ENCODE measurements around the gene CP. TPM values are rescaled to one million over a fixed set of nuclear protein-coding genes. Genes with fewer than 3 reads are reported as not detected.
A peak's percentile ranks its signal among the peaks of the same experiment; 100 is the strongest.

CP gene
- total and polyA plus RNA-seq, 12 donors, result 1.3 to 22.7 (median 3.5) TPM

GRCh38 chr3:149174901-149175300 lies 46.7 kb downstream of the CP start:
- WGBS, 2 donors, result 83 to 87% methylated on average over 3 of the region's 3 CpGs
- ATAC-seq, result no peak
- Histone ChIP-seq H3K27ac (no peak overlapping the region), H3K36me3 (peaks cover 0 to 77% (median 37%) of the 10 kb centered on the region in 9 donors), H3K27me3 (no peaks in the 10 kb centered on the region), H3K4me3 (no peak overlapping the region), H3K4me1 (peaks cover 0 to 15% (median 11%) of the 10 kb centered on the region in 9 donors), H3K9me3 (peaks cover 0 to 12% (median 0%) of the 10 kb centered on the region in 11 donors)
- intact Hi-C loops (cut with DNase I), result no loop called here
- TF ChIP-seq CTCF (IDR thresholded peaks at IDR 0.05), result no peak
- no peak for DNase-seq

DNA sequence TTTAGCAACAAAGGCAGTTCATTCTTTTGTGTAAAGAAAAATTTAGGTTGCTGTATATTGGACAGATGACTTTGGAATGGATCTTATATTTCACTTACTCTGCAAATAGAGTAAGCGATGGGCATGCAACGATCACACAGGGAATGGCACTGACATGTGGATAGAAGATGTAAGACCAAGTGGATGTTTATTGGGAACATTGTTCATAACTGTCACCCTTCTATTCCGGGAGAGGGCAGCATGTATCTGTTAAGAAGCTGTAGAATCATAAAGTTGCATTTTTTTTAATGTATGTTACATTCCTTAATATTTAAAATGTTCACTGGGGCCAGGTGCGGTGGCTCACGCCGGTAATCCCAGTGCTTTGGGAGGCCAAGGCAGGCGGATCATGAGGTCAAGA lies 51.0 kb downstream of the CP start:
- Histone ChIP-seq H3K27me3 (no peaks in the 10 kb centered on the region), H3K27ac (no peak overlapping the region), H3K4me3 (no peak overlapping the region), H3K4me1 (no peaks in the 10 kb centered on the region), H3K9me3 (peaks cover 0 to 3% (median 0%) of the 10 kb centered on the region in 11 donors), H3K36me3 (peaks cover 0 to 99% (median 48%) of the 10 kb centered on the region in 9 donors)
- DNase-seq (no peak), ATAC-seq (no peak)
- intact Hi-C loops (cut with DNase I), result no loop called here
- 96 to 99% methylated on average over 7 of the region's 7 CpGs for WGBS, 2 donors
- TF ChIP-seq CTCF (IDR thresholded peaks at IDR 0.05), result no peak

DNA sequence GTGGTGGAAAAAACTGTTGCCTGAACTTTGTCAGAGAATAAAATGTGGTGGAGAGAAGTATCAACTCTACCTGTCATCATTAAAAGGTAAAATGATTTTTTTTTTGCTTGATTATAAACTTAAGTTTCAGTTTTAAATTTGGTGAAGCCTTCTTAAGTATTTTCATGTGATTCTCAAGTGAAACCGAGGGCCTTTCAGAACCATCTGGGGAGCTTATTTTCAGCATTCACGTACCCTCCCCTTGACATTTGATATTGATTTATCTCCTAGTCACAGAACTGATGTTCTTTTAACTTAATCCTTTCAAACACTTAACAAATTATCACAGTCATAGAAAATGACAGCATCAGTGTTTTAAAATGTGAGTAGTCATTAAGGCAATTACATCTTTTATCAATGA lies 53.7 kb downstream of the CP start:
- H3K27ac ChIP-seq, result no peak overlapping the region
- H3K9me3 ChIP-seq, result no peaks in the 10 kb centered on the region
- DNase-seq (no peak), ATAC-seq (no peak)
- TF ChIP-seq CTCF (IDR thresholded peaks at IDR 0.05), result no peak
- no peak overlapping the region for H3K4me3 ChIP-seq
- H3K27me3 ChIP-seq, result no peaks in the 10 kb centered on the region
- WGBS, 2 donors, result 89 to 91% methylated on average over 2 of the region's 2 CpGs
- H3K4me1 ChIP-seq, result no peaks in the 10 kb centered on the region
- intact Hi-C loops (cut with DNase I), result no loop called here
- peaks cover 0 to 99% (median 35%) of the 10 kb centered on the region in 9 donors for H3K36me3 ChIP-seq

DNA sequence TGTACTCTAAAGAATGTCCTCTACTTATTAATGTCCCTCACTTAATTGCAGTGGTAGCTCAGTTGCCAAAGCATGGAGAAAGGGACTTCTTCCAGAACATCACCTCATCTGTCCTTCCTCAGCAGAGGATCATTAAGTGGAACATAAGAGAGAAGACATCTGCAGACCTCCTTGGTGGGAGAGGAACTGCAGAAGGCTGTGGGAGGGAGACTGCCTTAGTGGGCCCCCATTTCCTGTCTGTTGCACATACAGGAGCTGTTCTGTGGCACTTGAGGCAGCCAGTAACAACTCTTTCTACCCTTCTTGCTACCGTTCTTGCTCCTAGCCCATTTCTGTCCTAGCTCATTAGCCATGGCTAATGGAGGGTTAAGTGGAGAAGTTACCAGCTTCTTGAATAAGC lies 58.6 kb downstream of the CP start:
- 52 to 74% methylated on average over 1 of the region's 1 CpG for WGBS, 2 donors
- H3K27ac ChIP-seq, result no peak overlapping the region
- intact Hi-C loops (cut with DNase I), result no loop called here

More for the DNA sequence above, 58.6 kb downstream of the CP start:
- Histone ChIP-seq H3K4me1 (no peaks in the 10 kb centered on the region), H3K27me3 (no peaks in the 10 kb centered on the region), H3K4me3 (no peak overlapping the region), H3K36me3 (peaks cover 0 to 100% (median 17%) of the 10 kb centered on the region in 9 donors), H3K9me3 (no peaks in the 10 kb centered on the region)
- peak in 1 of 8 donors; percentile 50 for ATAC-seq
- no peak for DNase-seq
- TF ChIP-seq CTCF (IDR thresholded peaks at IDR 0.05), result no peak
